MM.1S (cell line): ENCODE results near the gene VMP1.

Experiments
- DNase-seq: peaks from one replicate; pipeline ENCODE4 v3.0.0-alpha.2; 2015
- H2AFZ ChIP-seq: fragments of 300-600 bp; sonication (generic); 2 replicates; pipeline ENCODE4 v1.6.0; 2016; ENCODE audit warnings: antibody characterized with exemption, low read length
- H3F3A ChIP-seq: fragments of 300-600 bp; sonication (generic); 2 replicates; pipeline ENCODE4 v1.6.1; 2016; ENCODE audit warnings: mild to moderate bottlenecking, antibody characterized with exemption, low read length, moderate library complexity, mixed read lengths; ENCODE audit not compliant: insufficient read depth
- H3K27ac ChIP-seq: fragments of 300-600 bp; sonication (generic); 2 replicates; pipeline ENCODE4 v1.5.1; 2016; ENCODE audit warnings: mild to moderate bottlenecking, low read length
- H3K27me3 ChIP-seq: fragments of 300-600 bp; sonication (generic); replicated peaks from 2 replicates; pipeline ENCODE4 v1.6.0; 2016; ENCODE audit warnings: low read length; ENCODE audit not compliant: insufficient read depth
- H3K36me3 ChIP-seq: fragments of 300-600 bp; sonication (generic); replicated peaks from 2 replicates; pipeline ENCODE4 v1.6.1; 2016; ENCODE audit warnings: mild to moderate bottlenecking, low read length, mixed read lengths; ENCODE audit not compliant: insufficient read depth
- H3K4me1 ChIP-seq: fragments of 300-600 bp; sonication (generic); 2 replicates; pipeline ENCODE4 v1.6.1; 2016; ENCODE audit warnings: low read length, mixed read lengths
- H3K4me2 ChIP-seq: fragments of 300-600 bp; sonication (generic); 2 replicates; pipeline ENCODE4 v1.6.0; 2016; ENCODE audit warnings: low read depth, low read length
- H3K4me3 ChIP-seq: fragments of 300-600 bp; sonication (generic); 2 replicates; pipeline ENCODE4 v1.5.1; 2016; ENCODE audit warnings: low read length, mixed read lengths
- H3K79me2 ChIP-seq: fragments of 300-600 bp; sonication (generic); 2 replicates; pipeline ENCODE4 v1.6.1; 2016; ENCODE audit warnings: mixed run types, low read length, mixed read lengths
- H3K9ac ChIP-seq: fragments of 300-600 bp; sonication (generic); 2 replicates; pipeline ENCODE4 v1.6.1; 2016; ENCODE audit warnings: low read length, mixed read lengths
- H3K9me2 ChIP-seq: fragments of 300-600 bp; sonication (generic); replicated peaks from 2 replicates; pipeline ENCODE4 v1.6.1; 2016; ENCODE audit warnings: mild to moderate bottlenecking, low read length, mixed read lengths; ENCODE audit not compliant: insufficient read depth
- H3K9me3 ChIP-seq: fragments of 300-600 bp; sonication (generic); replicated peaks from 2 replicates; pipeline ENCODE4 v1.6.1; 2016; ENCODE audit warnings: mild to moderate bottlenecking, low read length, mixed read lengths; ENCODE audit not compliant: insufficient read depth
- H4K20me1 ChIP-seq: fragments of 300-600 bp; sonication (generic); 2 replicates; pipeline ENCODE4 v1.6.1; 2016; ENCODE audit warnings: mild to moderate bottlenecking, low read length, moderate library complexity, mixed read lengths; ENCODE audit not compliant: insufficient read depth
- EZH2 ChIP-seq: fragments of 300-600 bp; sonication (generic); optimal IDR thresholded peaks from 2 replicates; pipeline ENCODE3; 2017; ENCODE audit warnings: low read depth, mild to moderate bottlenecking, antibody characterized with exemption, low read length, mixed read lengths
- EZH2phosphoT487 ChIP-seq: fragments of 300-600 bp; sonication (generic); IDR thresholded peaks from 2 replicates; pipeline ENCODE4 v1.6.1; 2018; ENCODE audit warnings: antibody characterized with exemption, low read length
- TF ChIP-seq, protein P1 (sequence below): fragments of 300-600 bp; sonication (generic); IDR thresholded peaks from 2 replicates; pipeline ENCODE4 v1.5.1; 2016; ENCODE audit warnings: antibody characterized with exemption, low read length, mixed read lengths

VMP1 gene

DNA sequence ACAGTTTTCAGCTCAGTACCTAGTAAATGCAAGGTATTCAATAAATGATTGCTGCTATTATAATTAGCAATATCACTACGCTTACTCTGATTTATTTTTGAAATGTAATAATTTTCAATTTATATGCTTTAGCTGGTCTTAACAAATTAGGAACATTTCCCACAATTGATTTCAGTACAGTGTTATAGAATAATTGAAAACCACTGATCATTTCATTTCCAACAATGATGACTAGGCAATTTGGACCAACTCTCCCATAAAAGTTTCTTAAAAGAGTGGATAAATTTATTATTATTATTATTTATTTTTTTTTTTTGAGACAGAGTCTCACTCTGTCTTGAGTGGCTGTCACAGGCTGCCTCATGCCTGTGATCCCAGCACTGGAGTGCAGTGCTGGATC lies 41.1 kb downstream of the VMP1 start:
- DNase-seq, result no peak
- Histone ChIP-seq H2AFZ (no peak overlapping the region), H4K20me1 (no peaks in the 10 kb centered on the region), H3K27ac (no peak overlapping the region), H3F3A (peaks cover 3% of the 10 kb centered on the region; the same call in 1 of the 2 replicates), H3K4me1 (no peaks in the 10 kb centered on the region), H3K79me2 (no peaks in the 10 kb centered on the region), H3K9ac (no peak overlapping the region), H3K4me2 (no peak overlapping the region), H3K4me3 (no peak overlapping the region), H3K36me3 (no peaks in the 10 kb centered on the region), H3K9me2 (no peaks in the 10 kb centered on the region), H3K9me3 (no peaks in the 10 kb centered on the region), H3K27me3 (no peaks in the 10 kb centered on the region)
- TF ChIP-seq, protein P1, sequence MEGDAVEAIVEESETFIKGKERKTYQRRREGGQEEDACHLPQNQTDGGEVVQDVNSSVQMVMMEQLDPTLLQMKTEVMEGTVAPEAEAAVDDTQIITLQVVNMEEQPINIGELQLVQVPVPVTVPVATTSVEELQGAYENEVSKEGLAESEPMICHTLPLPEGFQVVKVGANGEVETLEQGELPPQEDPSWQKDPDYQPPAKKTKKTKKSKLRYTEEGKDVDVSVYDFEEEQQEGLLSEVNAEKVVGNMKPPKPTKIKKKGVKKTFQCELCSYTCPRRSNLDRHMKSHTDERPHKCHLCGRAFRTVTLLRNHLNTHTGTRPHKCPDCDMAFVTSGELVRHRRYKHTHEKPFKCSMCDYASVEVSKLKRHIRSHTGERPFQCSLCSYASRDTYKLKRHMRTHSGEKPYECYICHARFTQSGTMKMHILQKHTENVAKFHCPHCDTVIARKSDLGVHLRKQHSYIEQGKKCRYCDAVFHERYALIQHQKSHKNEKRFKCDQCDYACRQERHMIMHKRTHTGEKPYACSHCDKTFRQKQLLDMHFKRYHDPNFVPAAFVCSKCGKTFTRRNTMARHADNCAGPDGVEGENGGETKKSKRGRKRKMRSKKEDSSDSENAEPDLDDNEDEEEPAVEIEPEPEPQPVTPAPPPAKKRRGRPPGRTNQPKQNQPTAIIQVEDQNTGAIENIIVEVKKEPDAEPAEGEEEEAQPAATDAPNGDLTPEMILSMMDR, result no peak
- TF ChIP-seq EZH2phosphoT487, result no peak
- TF ChIP-seq EZH2, result no peak

DNA sequence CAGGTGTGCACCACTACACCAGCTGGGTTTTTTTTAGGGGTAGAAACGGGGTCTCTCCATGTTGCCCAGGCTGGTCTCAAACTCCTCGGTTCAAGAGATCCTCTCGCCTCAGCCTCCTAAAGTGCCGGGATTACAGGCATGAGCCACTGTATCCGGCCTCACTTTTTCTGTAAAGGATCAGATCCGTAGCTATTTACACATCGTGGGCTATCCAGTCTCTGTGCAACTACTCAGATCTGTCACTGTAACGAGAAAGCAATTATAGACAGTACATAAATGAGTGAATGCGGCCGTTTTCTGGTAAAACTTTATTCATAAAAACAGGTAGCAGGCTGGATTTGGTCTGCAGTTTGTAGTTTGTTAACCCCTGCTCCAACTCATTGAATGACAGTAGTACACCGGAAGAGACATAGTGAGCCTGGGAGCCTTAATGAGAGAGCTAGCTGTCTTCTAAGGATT lies 44.5 kb downstream of the VMP1 start:
- no peak overlapping the region for H3K4me2 ChIP-seq
- H3K36me3 ChIP-seq, result no peaks in the 10 kb centered on the region
- no peaks in the 10 kb centered on the region for H4K20me1 ChIP-seq
- no peaks in the 10 kb centered on the region for H3K9me2 ChIP-seq
- no peaks in the 10 kb centered on the region for H3K27me3 ChIP-seq
- no peaks in the 10 kb centered on the region for H3K9me3 ChIP-seq
- H3K79me2 ChIP-seq, result 0 out of 2 replicates have a peak, but pooled peaks cover 3% of the 10 kb centered on the region
- peaks cover 3% of the 10 kb centered on the region; the same call in 1 of the 2 replicates for H3F3A ChIP-seq
- H3K9ac ChIP-seq, result no peak overlapping the region
- no peaks in the 10 kb centered on the region for H3K4me1 ChIP-seq
- H2AFZ ChIP-seq, result no peak overlapping the region
- no peak overlapping the region for H3K4me3 ChIP-seq
- TF ChIP-seq, protein P1, result no peak
- no peak for TF ChIP-seq EZH2phosphoT487
- DNase-seq, result no peak
- no peak overlapping the region for H3K27ac ChIP-seq

DNA sequence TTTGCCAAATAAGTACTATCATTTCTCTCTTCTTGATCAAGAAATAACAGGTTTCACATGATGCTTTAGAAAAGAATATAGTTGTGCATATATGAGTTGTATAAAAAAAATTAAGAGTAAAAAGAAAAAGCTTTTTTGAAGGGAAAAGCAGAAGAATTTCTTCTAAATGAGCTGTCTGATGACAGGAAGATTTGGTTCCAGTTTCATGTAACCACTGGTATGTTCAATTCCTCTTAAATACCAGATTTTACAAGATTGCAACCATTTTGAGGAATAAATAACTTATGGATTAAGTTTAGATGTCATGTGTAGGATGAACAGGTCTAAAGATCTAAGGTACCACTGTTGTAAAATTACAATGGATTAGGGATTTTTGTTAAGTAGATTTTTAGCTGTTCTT lies 45.0 kb downstream of the VMP1 start:
- no peak for TF ChIP-seq EZH2phosphoT487
- TF ChIP-seq, protein P1, result no peak
- no peak for TF ChIP-seq EZH2
- DNase-seq, result no peak
- H3K9me3 ChIP-seq, result no peaks in the 10 kb centered on the region
- no peak overlapping the region for H3K27ac ChIP-seq
- no peak overlapping the region for H3K4me3 ChIP-seq
- H3K4me2 ChIP-seq, result no peak overlapping the region
- 0 out of 2 replicates have a peak, but pooled peaks cover 3% of the 10 kb centered on the region for H3K79me2 ChIP-seq
- no peaks in the 10 kb centered on the region for H3K4me1 ChIP-seq
- no peaks in the 10 kb centered on the region for H4K20me1 ChIP-seq
- peaks cover 3% of the 10 kb centered on the region; the same call in 1 of the 2 replicates for H3F3A ChIP-seq
- no peaks in the 10 kb centered on the region for H3K9me2 ChIP-seq
- no peaks in the 10 kb centered on the region for H3K36me3 ChIP-seq
- H3K27me3 ChIP-seq, result no peaks in the 10 kb centered on the region
- no peak overlapping the region for H3K9ac ChIP-seq
- no peak overlapping the region for H2AFZ ChIP-seq
